PFSK-1 (cell line): ENCODE data around the gene CARD19.

Experiments used
- FOXP2 ChIP-seq: optimal IDR thresholded peaks from 2 replicates; pipeline ENCODE3; 2011; ENCODE audit warnings: borderline replicate concordance, control low read depth, inconsistent platforms; ENCODE audit not compliant: insufficient read depth; ENCODE audit errors: extremely low read length, extremely low read depth
- POLR2AphosphoS5 ChIP-seq: IDR thresholded peaks from 2 replicates; pipeline ENCODE4 v1.6.1; 2012; ENCODE audit warnings: low read depth, mild to moderate bottlenecking, control low read depth, low read length, moderate library complexity
- SIN3A ChIP-seq: IDR thresholded peaks from 2 replicates; pipeline ENCODE4 v1.6.1; 2012; ENCODE audit warnings: mild to moderate bottlenecking, low read length, moderate library complexity, borderline replicate concordance; ENCODE audit not compliant: insufficient read depth
- TAF1 ChIP-seq: IDR thresholded peaks from 2 replicates; pipeline ENCODE4 v1.6.1; 2012; ENCODE audit warnings: low read length, control low read depth, borderline replicate concordance; ENCODE audit not compliant: insufficient read depth
- TF ChIP-seq, protein P1 (sequence below), 2 experiments: IDR thresholded peaks; 2 replicates each; pipeline versions ENCODE4 v1.6.1 to v1.8.0; 2011 to 2012; ENCODE audit warnings: low read depth in 2 of 2, low read length in 2 of 2, control low read depth in 1 of 2, inconsistent platforms in 1 of 2, mild to moderate bottlenecking in 1 of 2, moderate library complexity in 1 of 2; ENCODE audit not compliant: insufficient read depth in 1 of 2

CARD19 gene

GRCh38 chr9:93116072-93116961, 20.3 kb downstream of the CARD19 start:
- TF ChIP-seq FOXP2: no peak
- TF ChIP-seq, protein P1, sequence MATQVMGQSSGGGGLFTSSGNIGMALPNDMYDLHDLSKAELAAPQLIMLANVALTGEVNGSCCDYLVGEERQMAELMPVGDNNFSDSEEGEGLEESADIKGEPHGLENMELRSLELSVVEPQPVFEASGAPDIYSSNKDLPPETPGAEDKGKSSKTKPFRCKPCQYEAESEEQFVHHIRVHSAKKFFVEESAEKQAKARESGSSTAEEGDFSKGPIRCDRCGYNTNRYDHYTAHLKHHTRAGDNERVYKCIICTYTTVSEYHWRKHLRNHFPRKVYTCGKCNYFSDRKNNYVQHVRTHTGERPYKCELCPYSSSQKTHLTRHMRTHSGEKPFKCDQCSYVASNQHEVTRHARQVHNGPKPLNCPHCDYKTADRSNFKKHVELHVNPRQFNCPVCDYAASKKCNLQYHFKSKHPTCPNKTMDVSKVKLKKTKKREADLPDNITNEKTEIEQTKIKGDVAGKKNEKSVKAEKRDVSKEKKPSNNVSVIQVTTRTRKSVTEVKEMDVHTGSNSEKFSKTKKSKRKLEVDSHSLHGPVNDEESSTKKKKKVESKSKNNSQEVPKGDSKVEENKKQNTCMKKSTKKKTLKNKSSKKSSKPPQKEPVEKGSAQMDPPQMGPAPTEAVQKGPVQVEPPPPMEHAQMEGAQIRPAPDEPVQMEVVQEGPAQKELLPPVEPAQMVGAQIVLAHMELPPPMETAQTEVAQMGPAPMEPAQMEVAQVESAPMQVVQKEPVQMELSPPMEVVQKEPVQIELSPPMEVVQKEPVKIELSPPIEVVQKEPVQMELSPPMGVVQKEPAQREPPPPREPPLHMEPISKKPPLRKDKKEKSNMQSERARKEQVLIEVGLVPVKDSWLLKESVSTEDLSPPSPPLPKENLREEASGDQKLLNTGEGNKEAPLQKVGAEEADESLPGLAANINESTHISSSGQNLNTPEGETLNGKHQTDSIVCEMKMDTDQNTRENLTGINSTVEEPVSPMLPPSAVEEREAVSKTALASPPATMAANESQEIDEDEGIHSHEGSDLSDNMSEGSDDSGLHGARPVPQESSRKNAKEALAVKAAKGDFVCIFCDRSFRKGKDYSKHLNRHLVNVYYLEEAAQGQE (IDR thresholded peaks at IDR 0.05; ENCODE audit: insufficient read depth in 1 of 2, low read depth in 2 of 2, low read length in 2 of 2): no peak
- TF ChIP-seq POLR2AphosphoS5: no peak
- TF ChIP-seq SIN3A: no peak
- no peak for TF ChIP-seq TAF1

- TF ChIP-seq POLR2AphosphoS5: no peak
- TF ChIP-seq, protein P1 (IDR thresholded peaks at IDR 0.05; ENCODE audit: insufficient read depth in 1 of 2, low read depth in 2 of 2, low read length in 2 of 2): no peak
- TF ChIP-seq TAF1: no peak
- TF ChIP-seq FOXP2: no peak
- TF ChIP-seq SIN3A: no peak
Observed at GRCh38 chr9:93117924-93118862, 22.2 kb downstream of the CARD19 start.

DNA sequence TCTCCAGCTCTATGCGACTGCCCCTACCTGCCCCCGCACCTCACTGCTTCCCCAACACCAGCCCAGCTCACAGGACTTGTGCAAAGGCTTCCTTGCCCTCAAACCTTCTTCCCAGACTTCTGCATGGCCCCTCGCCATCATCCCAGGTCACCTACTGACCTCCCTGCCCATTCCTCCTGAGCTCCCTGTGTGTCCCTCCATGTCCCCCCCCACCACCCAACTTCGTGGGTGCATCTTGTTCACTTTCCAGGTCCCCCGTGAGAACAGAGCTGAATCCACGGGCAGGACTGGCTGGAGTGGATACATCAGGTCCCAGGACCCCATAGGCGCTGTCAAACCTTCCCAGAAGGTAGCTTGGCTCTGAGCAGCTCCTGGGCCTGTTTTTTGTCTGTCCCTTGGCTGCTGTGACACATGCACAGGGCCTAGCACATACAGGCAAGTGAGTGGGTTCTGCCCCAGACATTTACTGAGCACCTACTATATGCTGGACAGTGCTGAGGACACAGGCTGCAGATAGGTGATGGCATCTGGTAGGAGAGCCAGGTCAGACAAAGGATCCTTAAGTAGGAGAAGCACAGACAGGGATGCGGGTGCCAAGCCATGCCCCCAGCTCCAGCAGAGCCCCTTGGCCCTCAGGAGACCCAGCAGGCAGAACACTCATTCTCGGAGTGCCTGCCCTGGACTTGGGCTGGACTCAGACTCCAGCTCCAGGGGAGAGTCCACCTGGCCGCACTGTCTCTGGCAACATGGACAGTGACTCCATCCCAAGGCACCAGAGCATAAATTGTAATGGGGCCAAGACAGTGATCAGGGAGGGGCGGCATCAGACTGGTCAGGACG, 23.1 kb downstream of the CARD19 start:
- TF ChIP-seq SIN3A (no peak), FOXP2 (no peak), POLR2AphosphoS5 (no peak; the same call in 1 of the 2 replicates), TAF1 (no peak)
- TF ChIP-seq, protein P1 (IDR thresholded peaks at IDR 0.05; ENCODE audit: insufficient read depth in 1 of 2, low read depth in 2 of 2, low read length in 2 of 2): no peak

- TF ChIP-seq, protein P1 (IDR thresholded peaks at IDR 0.05; ENCODE audit: insufficient read depth in 1 of 2, low read depth in 2 of 2, low read length in 2 of 2): no peak
- no peak for TF ChIP-seq TAF1
- TF ChIP-seq POLR2AphosphoS5: no peak
- no peak for TF ChIP-seq SIN3A
- no peak for TF ChIP-seq FOXP2
Observed at GRCh38 chr9:93119703-93119952, 23.6 kb downstream of the CARD19 start.
